ENCODE measurements around the gene SLC25A47. TPM values are rescaled to one million over a fixed set of nuclear protein-coding genes. Genes with fewer than 3 reads are reported as not detected.
"Not testable (repeated sequence)": the region's sequence is repeated elsewhere in the genome, so short reads cannot be mapped to it uniquely, and the experiment has no call there.

Gene SLC25A47
- total RNA-seq, 3 donors from 2014 or later, result 0.17 TPM; not detected in 2

GRCh38 chr14:100307766-100308426 lies 15.2 kb upstream of the SLC25A47 start:
- DNase-seq (no peak), ATAC-seq (no peak)
- H3K36me3 ChIP-seq (ENCODE audit: low read depth), result no peaks in the 10 kb centered on the region
- peaks cover 20% of the 10 kb centered on the region for H3K4me1 ChIP-seq (ENCODE audit: low read depth)
- H3K9me3 ChIP-seq, result no peaks in the 10 kb centered on the region
- no peak for TF ChIP-seq CTCF (IDR thresholded peaks at IDR 0.05)
- no peak overlapping the region for H3K4me3 ChIP-seq
- intact Hi-C loops (cut with DNase I, micrococcal nuclease), result loop anchor here in 1 of 2 donors (10.0 kb wide), 1 partner anchor 67 kb away; the partner anchor contains the start of gene WDR25

- peaks cover 20% of the 10 kb centered on the region for H3K4me1 ChIP-seq (ENCODE audit: low read depth)
- not testable (repeated sequence) for H3K36me3 ChIP-seq (ENCODE audit: low read depth); DNase-seq; ATAC-seq; H3K9me3 ChIP-seq; H3K4me3 ChIP-seq
- intact Hi-C loops (cut with DNase I, micrococcal nuclease), result loop anchor here in 1 of 2 donors (10.0 kb wide), 1 partner anchor 66 kb away; the partner anchor contains the start of gene WDR25
Observed at GRCh38 chr14:100308427-100308792, 14.7 kb upstream of the SLC25A47 start.

- TF ChIP-seq CTCF (IDR thresholded peaks at IDR 0.05), result no peak
- no peaks in the 10 kb centered on the region for H3K9me3 ChIP-seq
- peaks cover 20% of the 10 kb centered on the region for H3K4me1 ChIP-seq (ENCODE audit: low read depth)
- intact Hi-C loops (cut with DNase I, micrococcal nuclease), result loop anchor here in 1 of 2 donors (10.0 kb wide), 1 partner anchor 66 kb away; the partner anchor contains the start of gene WDR25
- no peaks in the 10 kb centered on the region for H3K36me3 ChIP-seq (ENCODE audit: low read depth)
- H3K4me3 ChIP-seq, result no peak overlapping the region
- DNase-seq (no peak), ATAC-seq (no peak)
Observed at GRCh38 chr14:100309028-100309737, 14.0 kb upstream of the SLC25A47 start.

GRCh38 chr14:100312110-100312876 lies 10.8 kb upstream of the SLC25A47 start:
- DNase-seq; H3K36me3 ChIP-seq (ENCODE audit: low read depth); intact Hi-C loops (cut with DNase I, micrococcal nuclease); H3K9me3 ChIP-seq; H3K4me3 ChIP-seq; ATAC-seq; H3K4me1 ChIP-seq (ENCODE audit: low read depth): not testable (repeated sequence)

GRCh38 chr14:100312877-100313400 lies 10.2 kb upstream of the SLC25A47 start:
- ATAC-seq, result peak; percentile 15
- intact Hi-C loops (cut with DNase I, micrococcal nuclease), result no loop called here
- no peak for TF ChIP-seq CTCF (IDR thresholded peaks at IDR 0.05)
- H3K9me3 ChIP-seq, result no peaks in the 10 kb centered on the region
- H3K4me1 ChIP-seq (ENCODE audit: low read depth), result peaks cover 6% of the 10 kb centered on the region
- H3K4me3 ChIP-seq, result no peak overlapping the region
- H3K36me3 ChIP-seq (ENCODE audit: low read depth), result no peaks in the 10 kb centered on the region
- no peak for DNase-seq

- ATAC-seq (peak; percentile 36), DNase-seq (no peak)
- Histone ChIP-seq H3K4me3 (no peak overlapping the region), H3K36me3 (ENCODE audit: low read depth) (no peaks in the 10 kb centered on the region), H3K9me3 (no peaks in the 10 kb centered on the region), H3K4me1 (ENCODE audit: low read depth) (peaks cover 13% of the 10 kb centered on the region)
- intact Hi-C loops (cut with DNase I, micrococcal nuclease), result no loop called here
- TF ChIP-seq CTCF (IDR thresholded peaks at IDR 0.05), result no peak
Observed at GRCh38 chr14:100313464-100314230, 9.5 kb upstream of the SLC25A47 start.
